ENCODE measurements around the gene PIEZO2. TPM values are rescaled to one million over a fixed set of nuclear protein-coding genes. Genes with fewer than 3 reads are reported as not detected.
"Not testable (repeated sequence)": the region's sequence is repeated elsewhere in the genome, so short reads cannot be mapped to it uniquely, and the experiment has no call there.

Gene PIEZO2
- total RNA-seq, 2 experiments from 2014 or later, result not detected

DNA sequence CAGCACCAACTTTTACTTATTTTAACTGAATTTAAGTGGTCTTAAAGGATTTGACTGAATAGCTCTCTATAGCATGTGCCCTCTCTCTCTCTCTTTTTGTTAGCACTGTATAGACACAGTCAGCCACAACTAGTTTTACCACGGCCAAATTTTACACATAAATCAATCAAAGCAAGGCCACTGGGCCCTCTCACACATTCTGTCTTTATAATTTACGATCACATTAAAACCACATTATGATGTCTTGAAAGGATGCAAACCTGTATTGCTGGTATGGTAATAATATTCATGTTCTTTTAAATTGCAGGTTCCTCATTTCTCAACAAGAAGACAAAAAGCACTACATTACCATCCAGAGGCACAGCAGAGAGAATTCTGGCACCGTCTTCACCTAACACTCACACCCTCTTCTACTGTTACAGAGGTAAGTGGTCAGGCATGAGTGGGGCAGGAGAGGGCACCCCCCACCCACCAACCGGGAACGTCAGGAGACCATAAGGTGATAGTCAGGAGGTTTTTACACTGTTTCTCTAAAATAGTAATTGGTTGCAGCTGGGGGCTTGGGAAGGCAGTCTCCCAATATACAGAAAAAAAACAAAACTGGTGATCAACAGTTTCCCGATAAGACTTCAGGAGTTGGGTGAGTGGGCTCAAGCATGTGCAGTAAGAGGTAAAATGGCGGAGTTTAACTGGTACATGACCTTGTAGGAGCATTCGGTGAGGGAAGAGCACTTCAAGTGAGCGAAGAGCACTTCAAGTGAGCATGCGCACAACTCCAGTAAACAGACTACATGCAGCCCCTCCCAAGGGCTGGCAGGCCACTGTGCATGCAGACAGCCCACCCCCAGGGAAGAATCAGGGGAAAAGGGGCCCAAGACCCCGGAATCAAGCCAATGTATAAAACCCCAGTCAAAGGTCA is 296.7 kb downstream of the PIEZO2 start:
- Mint-ChIP-seq H3K9me3 (ENCODE audit: low read depth) (no peaks in the 10 kb centered on the region), H3K36me3 (no peaks in the 10 kb centered on the region), H3K4me1 (no peaks in the 10 kb centered on the region), H3K27me3 (peaks cover 23% of the 10 kb centered on the region), H3K27ac (no peak overlapping the region), H3K4me3 (no peak overlapping the region)
- CTCF ChIA-PET, result no interaction called here
- no peak for ATAC-seq
- DNase-seq, result no peak

DNA sequence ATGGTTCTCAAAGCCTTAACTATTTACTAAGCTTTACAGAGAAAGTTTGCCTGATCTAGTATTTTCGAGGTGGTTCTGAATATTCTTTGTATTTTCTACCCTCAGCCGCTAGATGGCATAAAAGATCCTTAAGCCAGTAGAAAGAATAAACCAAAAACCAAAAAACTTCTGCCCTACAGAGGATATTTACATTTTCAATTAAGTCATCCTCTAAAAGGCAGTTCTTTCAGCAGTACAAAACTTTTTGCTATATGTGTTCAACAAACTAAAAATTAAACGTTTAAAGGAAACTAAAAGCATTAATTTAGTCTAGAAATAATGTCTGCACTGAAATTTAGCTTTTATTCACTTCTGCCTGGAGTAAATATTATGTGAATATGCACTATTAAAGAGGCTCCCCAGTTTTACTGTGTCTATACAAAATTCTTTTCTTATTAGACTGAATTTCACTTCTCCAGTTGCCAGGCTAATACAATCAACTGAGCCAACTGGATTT is 297.5 kb downstream of the PIEZO2 start:
- H3K27me3 Mint-ChIP-seq, result peaks cover 20% of the 10 kb centered on the region
- H3K4me1 Mint-ChIP-seq, result no peaks in the 10 kb centered on the region
- no peak for ATAC-seq
- no peak overlapping the region for H3K27ac Mint-ChIP-seq
- no peak overlapping the region for H3K4me3 Mint-ChIP-seq
- CTCF ChIA-PET, result interaction anchor here (0.9 to 1.8 kb wide), 4 partner anchors 11 to 701 kb away, joined by 3 to 7 read pairs (median 4); no protein-coding TSS in a partner anchor
- H3K36me3 Mint-ChIP-seq, result no peaks in the 10 kb centered on the region
- DNase-seq, result no peak
- no peaks in the 10 kb centered on the region for H3K9me3 Mint-ChIP-seq (ENCODE audit: low read depth)

DNA sequence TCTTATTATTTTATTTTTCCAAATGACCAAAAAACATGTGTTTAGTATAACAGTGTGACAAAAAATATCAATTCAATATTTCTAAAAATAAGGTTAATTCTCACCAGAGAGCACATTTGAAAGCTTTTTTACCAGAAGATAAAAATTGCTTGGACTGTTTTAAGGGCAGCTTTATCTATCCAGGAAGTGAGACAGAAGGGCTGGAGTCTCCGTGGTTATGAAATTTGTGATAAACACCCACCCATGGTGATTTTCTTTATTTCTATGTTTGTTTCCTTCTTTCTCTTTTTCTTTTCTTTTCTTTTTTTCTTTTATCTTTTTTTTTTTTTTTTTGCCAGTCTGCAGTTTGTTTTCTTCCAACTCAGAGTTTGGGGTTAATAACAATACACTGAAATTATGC is 298.5 kb downstream of the PIEZO2 start:
- H3K36me3 Mint-ChIP-seq, result no peaks in the 10 kb centered on the region
- no peaks in the 10 kb centered on the region for H3K9me3 Mint-ChIP-seq (ENCODE audit: low read depth)
- DNase-seq (no peak), ATAC-seq (no peak)
- no peaks in the 10 kb centered on the region for H3K4me1 Mint-ChIP-seq
- CTCF ChIA-PET, result interaction anchor here (0.7 to 1.8 kb wide), 6 partner anchors 9 to 980 kb away, joined by 3 to 7 read pairs (median 4); no protein-coding TSS in a partner anchor
- H3K4me3 Mint-ChIP-seq, result no peak overlapping the region
- no peak overlapping the region for H3K27ac Mint-ChIP-seq
- H3K27me3 Mint-ChIP-seq, result peaks cover 14% of the 10 kb centered on the region

DNA sequence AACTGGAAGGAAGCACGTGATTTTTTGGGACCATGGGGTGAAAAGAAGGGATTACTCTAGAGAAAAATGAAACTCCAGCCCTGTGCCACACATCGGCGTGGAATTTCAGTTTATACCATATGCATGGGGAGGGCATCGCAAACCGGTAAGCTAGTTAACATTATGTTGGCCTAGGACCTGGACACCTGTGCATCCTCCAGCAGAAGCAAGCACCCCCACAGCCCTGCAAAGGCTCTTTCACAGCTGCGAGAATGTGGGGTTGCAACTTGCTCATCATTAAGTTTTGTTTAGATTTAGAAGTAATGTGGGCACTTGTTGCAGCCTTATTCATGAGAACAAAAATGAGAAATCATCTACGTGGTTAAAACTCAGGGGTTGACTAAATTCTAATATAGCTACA is 299.2 kb downstream of the PIEZO2 start:
- DNase-seq, result no peak
- no peak overlapping the region for H3K4me3 Mint-ChIP-seq
- H3K27ac Mint-ChIP-seq, result no peak overlapping the region
- CTCF ChIA-PET, result interaction anchor here (0.7 to 1.8 kb wide), 3 partner anchors 10 to 703 kb away, joined by 3 to 7 read pairs (median 4); no protein-coding TSS in a partner anchor
- ATAC-seq, result no peak
- no peaks in the 10 kb centered on the region for H3K36me3 Mint-ChIP-seq
- H3K9me3 Mint-ChIP-seq (ENCODE audit: low read depth), result no peaks in the 10 kb centered on the region
- no peaks in the 10 kb centered on the region for H3K4me1 Mint-ChIP-seq
- H3K27me3 Mint-ChIP-seq, result peaks cover 14% of the 10 kb centered on the region

DNA sequence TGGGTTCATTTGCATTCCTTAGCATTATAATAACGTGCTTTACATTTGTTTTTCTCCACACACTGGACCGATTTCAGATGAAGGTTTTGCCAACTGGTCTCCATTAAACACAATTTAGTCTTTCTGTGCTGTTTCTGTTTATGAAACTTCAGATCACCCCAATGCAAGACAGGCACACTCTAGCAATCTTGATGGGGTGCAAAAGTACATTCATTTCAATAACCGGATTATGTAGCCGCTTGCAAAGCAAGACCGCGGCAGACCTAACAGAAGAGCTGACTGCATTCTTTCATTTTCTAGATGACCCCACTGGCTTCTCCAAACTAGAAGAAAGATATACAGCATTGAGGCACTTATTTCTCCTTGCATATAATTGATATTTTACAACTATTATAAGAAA is 301.5 kb downstream of the PIEZO2 start:
- DNase-seq, result no peak
- CTCF ChIA-PET, result no interaction called here
- Mint-ChIP-seq H3K9me3 (ENCODE audit: low read depth) (no peaks in the 10 kb centered on the region), H3K36me3 (no peaks in the 10 kb centered on the region), H3K27ac (no peak overlapping the region), H3K4me1 (no peaks in the 10 kb centered on the region), H3K4me3 (no peak overlapping the region), H3K27me3 (peaks cover 10% of the 10 kb centered on the region)
- ATAC-seq, result no peak

DNA sequence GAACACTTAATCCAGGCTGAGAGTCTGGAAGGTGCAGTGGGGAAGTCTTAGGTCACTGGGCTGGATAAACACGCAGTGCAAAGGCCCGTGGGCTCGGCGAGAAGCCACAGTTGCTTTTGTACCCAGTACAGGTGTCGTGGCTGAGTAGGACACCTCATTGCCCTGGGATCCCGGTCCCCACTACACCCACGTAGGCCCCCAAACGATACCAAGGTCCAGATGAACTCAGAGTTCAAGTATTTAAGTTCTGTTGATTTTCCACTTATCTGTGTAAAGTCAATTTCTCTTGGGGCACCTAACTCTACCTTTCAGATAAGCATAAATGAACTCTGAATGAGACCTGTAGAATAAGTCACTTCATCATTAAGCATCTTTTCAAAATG is 302.0 kb downstream of the PIEZO2 start:
- Mint-ChIP-seq H3K27ac (no peak overlapping the region), H3K27me3 (peaks cover 10% of the 10 kb centered on the region), H3K36me3 (no peaks in the 10 kb centered on the region), H3K4me3 (no peak overlapping the region), H3K9me3 (ENCODE audit: low read depth) (no peaks in the 10 kb centered on the region), H3K4me1 (no peaks in the 10 kb centered on the region)
- no peak for DNase-seq
- no peak for ATAC-seq
- CTCF ChIA-PET, result no interaction called here

DNA sequence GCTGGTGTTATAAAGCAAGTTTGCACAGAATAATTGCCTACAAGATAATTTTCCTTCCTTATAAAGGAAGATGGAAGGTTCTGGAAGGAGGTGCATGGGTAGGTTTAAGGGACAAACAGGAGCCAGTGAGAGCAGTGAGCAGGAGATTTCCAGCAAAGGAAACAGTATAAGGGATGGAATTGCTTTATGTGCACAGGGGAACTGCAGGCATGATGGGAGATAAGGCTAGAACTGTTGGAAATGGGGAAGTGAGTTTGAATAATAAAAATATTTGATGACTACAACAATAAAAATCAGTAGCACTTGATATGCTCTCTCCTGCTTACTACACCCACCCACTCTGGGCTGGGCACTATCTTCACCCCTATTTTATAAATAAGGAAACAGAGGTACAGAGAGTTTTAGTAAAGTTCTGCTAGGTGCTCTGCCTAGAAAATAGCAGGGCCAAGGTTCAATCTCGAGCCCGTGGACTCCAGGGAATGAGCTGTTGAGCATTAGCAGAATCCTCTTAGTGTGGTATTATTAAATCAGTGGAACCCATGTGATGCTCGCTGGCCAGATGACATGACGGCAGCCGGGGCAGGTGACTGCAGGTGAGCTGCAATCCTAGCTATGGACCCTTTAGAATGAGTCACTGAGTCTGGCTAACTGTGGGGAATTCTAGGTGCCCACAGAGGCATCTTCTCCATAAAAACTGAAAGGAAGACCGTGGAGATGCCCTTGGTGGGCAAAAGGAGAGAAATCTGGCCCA is 302.5 kb downstream of the PIEZO2 start:
- ATAC-seq, result no peak
- CTCF ChIA-PET, result no interaction called here
- Mint-ChIP-seq H3K27ac (no peak overlapping the region), H3K9me3 (ENCODE audit: low read depth) (no peaks in the 10 kb centered on the region), H3K27me3 (peaks cover 8% of the 10 kb centered on the region), H3K4me1 (no peaks in the 10 kb centered on the region), H3K36me3 (no peaks in the 10 kb centered on the region), H3K4me3 (no peak overlapping the region)
- no peak for DNase-seq

DNA sequence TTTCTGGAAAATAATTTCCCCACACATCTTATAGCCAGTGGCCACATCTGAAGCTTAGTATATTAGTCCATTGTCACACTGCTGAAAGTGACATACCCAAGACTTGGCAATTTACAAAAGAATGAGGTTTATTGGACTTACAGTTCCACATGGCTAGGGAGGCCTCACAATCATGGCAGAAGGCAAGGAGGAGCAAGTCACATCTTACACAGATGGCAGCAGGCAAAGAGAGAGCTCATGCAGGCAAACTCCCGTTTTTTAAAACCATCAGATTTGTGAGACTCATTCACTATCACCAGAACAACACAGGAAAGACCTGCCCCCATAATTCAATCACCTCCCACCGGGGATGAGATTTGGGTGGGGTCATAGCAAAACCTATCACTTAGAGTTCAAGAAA is 303.3 kb downstream of the PIEZO2 start:
- H3K4me3 Mint-ChIP-seq; ATAC-seq; H3K27ac Mint-ChIP-seq; H3K36me3 Mint-ChIP-seq; H3K9me3 Mint-ChIP-seq (ENCODE audit: low read depth); CTCF ChIA-PET; H3K4me1 Mint-ChIP-seq; DNase-seq; H3K27me3 Mint-ChIP-seq: not testable (repeated sequence)

DNA sequence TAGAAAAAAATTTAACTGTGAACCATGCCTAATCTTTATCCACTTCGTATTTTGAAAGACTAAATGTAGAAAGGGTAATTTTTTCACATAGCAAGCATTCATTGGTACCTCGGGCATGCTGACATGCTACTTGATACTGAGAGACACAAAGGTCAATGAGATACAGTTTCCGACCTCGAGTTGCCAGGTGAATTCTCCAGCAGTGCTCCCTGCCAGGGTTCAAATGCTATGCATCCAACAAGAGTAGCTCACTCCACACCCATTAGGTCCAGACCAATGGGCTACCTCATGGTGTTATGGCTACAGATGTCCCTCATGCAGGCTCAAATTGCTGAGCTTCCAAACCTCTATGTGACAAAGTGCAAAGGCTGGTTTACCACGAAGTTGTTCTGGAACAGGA is 305.8 kb downstream of the PIEZO2 start:
- Mint-ChIP-seq H3K9me3 (ENCODE audit: low read depth) (no peaks in the 10 kb centered on the region), H3K4me3 (no peak overlapping the region), H3K36me3 (no peaks in the 10 kb centered on the region), H3K27ac (no peak overlapping the region), H3K4me1 (no peaks in the 10 kb centered on the region), H3K27me3 (peaks cover 15% of the 10 kb centered on the region)
- DNase-seq (no peak), ATAC-seq (no peak)
- CTCF ChIA-PET, result no interaction called here

DNA sequence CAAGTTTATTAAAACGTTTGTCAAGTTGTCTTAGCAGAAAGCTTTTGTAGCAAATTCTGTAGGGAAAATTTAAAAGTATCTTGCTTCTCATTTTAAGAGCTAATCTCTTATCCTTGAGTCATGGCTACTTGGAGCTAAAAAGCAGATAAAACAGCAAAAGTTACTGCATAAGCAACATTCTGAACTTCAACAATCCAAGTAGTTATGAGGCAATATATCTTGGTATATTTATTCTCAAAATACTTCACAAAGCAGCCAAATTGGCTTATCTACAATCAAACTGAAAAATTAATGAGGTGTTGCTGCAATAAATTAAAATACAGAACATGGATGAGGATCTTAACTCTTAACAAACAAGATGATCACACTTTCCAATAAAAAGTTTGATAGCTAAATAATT is 306.5 kb downstream of the PIEZO2 start:
- no peak for DNase-seq
- peaks cover 12% of the 10 kb centered on the region for H3K27me3 Mint-ChIP-seq
- H3K36me3 Mint-ChIP-seq, result no peaks in the 10 kb centered on the region
- ATAC-seq, result no peak
- CTCF ChIA-PET, result no interaction called here
- H3K27ac Mint-ChIP-seq, result no peak overlapping the region
- no peaks in the 10 kb centered on the region for H3K9me3 Mint-ChIP-seq (ENCODE audit: low read depth)
- no peaks in the 10 kb centered on the region for H3K4me1 Mint-ChIP-seq
- H3K4me3 Mint-ChIP-seq, result no peak overlapping the region

DNA sequence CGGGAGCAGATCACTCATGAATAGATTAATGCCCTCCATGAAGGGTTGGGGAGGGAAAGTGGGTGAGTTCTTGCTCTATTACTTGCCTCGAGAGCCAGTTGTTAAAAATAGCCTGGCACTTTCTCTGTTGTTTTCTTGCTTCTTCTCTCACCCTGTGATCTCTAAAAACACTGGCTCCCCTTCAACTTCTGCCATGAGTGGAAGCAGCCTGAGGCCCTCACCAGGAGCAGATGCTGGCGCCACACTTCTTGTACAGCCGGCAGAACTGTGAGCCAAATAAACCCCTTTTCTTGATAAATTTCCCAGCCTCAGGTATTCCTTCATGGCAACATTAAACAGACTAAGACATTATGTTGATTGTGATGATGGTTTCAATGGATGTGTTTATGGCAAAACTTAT is 307.0 kb downstream of the PIEZO2 start:
- Mint-ChIP-seq H3K27me3 (peaks cover 11% of the 10 kb centered on the region), H3K36me3 (no peaks in the 10 kb centered on the region), H3K9me3 (ENCODE audit: low read depth) (no peaks in the 10 kb centered on the region), H3K4me1 (no peaks in the 10 kb centered on the region), H3K4me3 (no peak overlapping the region), H3K27ac (no peak overlapping the region)
- ATAC-seq (no peak), DNase-seq (no peak)
- CTCF ChIA-PET, result no interaction called here

DNA sequence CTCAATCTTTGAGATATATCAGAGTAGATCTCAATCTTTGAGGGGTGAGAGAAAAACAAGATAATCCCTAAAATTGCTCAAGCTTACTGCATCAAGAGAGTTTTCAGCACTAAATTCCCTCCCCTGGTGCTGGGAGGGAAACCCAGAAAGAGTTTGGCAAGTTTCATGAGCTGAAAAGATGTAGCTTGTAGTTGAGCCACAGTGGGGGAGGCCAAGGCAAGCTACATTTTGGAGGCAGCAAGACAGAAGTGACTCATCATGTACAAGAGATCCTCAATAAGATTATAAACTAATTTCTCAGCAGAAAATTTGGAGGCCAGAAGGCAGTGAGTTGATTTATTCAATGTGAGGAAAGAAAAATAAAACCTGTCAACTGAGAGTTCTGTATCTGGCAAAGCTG is 308.2 kb downstream of the PIEZO2 start:
- no peak for ATAC-seq
- CTCF ChIA-PET, result interaction anchor here (1.0 kb wide), 1 partner anchor 10 kb away, joined by 4 read pairs; no protein-coding TSS in a partner anchor
- peaks cover 11% of the 10 kb centered on the region for H3K27me3 Mint-ChIP-seq
- H3K9me3 Mint-ChIP-seq (ENCODE audit: low read depth), result no peaks in the 10 kb centered on the region
- no peaks in the 10 kb centered on the region for H3K36me3 Mint-ChIP-seq
- no peak overlapping the region for H3K27ac Mint-ChIP-seq
- no peak overlapping the region for H3K4me3 Mint-ChIP-seq
- no peaks in the 10 kb centered on the region for H3K4me1 Mint-ChIP-seq
- no peak for DNase-seq

DNA sequence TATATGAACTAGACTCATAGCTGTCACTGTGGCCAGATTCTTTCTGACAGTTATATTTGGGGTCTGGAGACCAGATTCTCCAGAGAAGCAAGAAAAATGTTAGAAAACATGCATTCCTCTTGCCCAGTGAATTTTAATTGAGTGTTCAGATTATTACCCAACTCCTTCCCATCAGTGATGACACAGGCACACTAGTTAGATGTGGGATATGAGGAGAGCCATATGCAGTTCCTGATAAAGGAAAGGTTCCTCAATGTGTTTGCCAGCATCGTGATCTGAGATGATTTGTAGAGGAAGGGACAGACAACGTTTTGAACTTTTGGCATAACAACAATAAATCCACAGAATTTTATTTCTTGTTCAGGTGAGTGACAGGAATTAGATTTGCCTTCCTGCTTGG is 308.6 kb downstream of the PIEZO2 start:
- peaks cover 11% of the 10 kb centered on the region for H3K27me3 Mint-ChIP-seq
- CTCF ChIA-PET, result interaction anchor here (1.0 kb wide), 1 partner anchor 11 kb away, joined by 4 read pairs; no protein-coding TSS in a partner anchor
- no peak for DNase-seq

More for the DNA sequence above, 308.6 kb downstream of the PIEZO2 start:
- no peaks in the 10 kb centered on the region for H3K4me1 Mint-ChIP-seq
- H3K27ac Mint-ChIP-seq, result no peak overlapping the region
- no peaks in the 10 kb centered on the region for H3K9me3 Mint-ChIP-seq (ENCODE audit: low read depth)
- H3K4me3 Mint-ChIP-seq, result no peak overlapping the region
- no peaks in the 10 kb centered on the region for H3K36me3 Mint-ChIP-seq
- ATAC-seq, result no peak
